Kidney glomerular epithelial cell (primary cell): ENCODE data around the gene SOX10.
"Not testable (repeated sequence)": the region's sequence is repeated elsewhere in the genome, so short reads cannot be mapped to it uniquely, and the experiment has no call there.

Experiments
- DNase-seq: peaks from one replicate; lab custom pipeline; 2025; lab: John Stamatoyannopoulos, UW

SOX10 gene

GRCh38 chr22:37959231-37959825 is 25.0 kb downstream of the SOX10 start:
- no peak for DNase-seq

- no peak for DNase-seq
Measured at GRCh38 chr22:37957232-37957631, 27.1 kb downstream of the SOX10 start.

GRCh38 chr22:37955825-37956397 is 28.4 kb downstream of the SOX10 start:
- DNase-seq = not testable (repeated sequence)

GRCh38 chr22:37954686-37955085 is 29.7 kb downstream of the SOX10 start:
- no peak for DNase-seq

GRCh38 chr22:37953437-37954179 is 30.7 kb downstream of the SOX10 start, which contains the start of the genes C22orf23 and POLR2F:
C22orf23 (minus strand) TSS chr22:37953601; CDS start chr22:37953149, 452 bp downstream.
POLR2F (plus strand) TSS chr22:37953699; CDS start chr22:37953788, 89 bp downstream.
- DNase-seq = peak; percentile 98

- DNase-seq = no peak
Measured at GRCh38 chr22:37953062-37953436, 31.3 kb downstream of the SOX10 start.

GRCh38 chr22:37952629-37953028 is 31.7 kb downstream of the SOX10 start:
- not testable (repeated sequence) for DNase-seq

- DNase-seq = no peak
Measured at GRCh38 chr22:37951305-37951704, 33.0 kb downstream of the SOX10 start.

- not testable (repeated sequence) for DNase-seq
Measured at GRCh38 chr22:37947142-37947795, 37.1 kb downstream of the SOX10 start.

- DNase-seq = not testable (repeated sequence)
Measured at GRCh38 chr22:37944423-37944822, 39.9 kb downstream of the SOX10 start.

GRCh38 chr22:37943825-37944198 is 40.5 kb downstream of the SOX10 start:
- DNase-seq = no peak

GRCh38 chr22:37943136-37943824 is 41.1 kb downstream of the SOX10 start:
- no peak for DNase-seq

- no peak for DNase-seq
Measured at GRCh38 chr22:37942133-37942532, 42.2 kb downstream of the SOX10 start.

GRCh38 chr22:37940698-37941376 is 43.5 kb downstream of the SOX10 start:
- no peak for DNase-seq

- peak; percentile 84 for DNase-seq
Measured at GRCh38 chr22:37933711-37934376, 50.5 kb downstream of the SOX10 start.

- DNase-seq = no peak
Measured at GRCh38 chr22:37932821-37933578, 51.4 kb downstream of the SOX10 start.

GRCh38 chr22:37932401-37932800 is 52.0 kb downstream of the SOX10 start:
- DNase-seq = no peak

GRCh38 chr22:37931893-37932389 is 52.4 kb downstream of the SOX10 start:
- no peak for DNase-seq

- no peak for DNase-seq
Measured at GRCh38 chr22:37930952-37931440, 53.4 kb downstream of the SOX10 start.
